Measurements from ENCODE around the gene MAPKAP1.
"Not testable (repeated sequence)": the region's sequence is repeated elsewhere in the genome, so short reads cannot be mapped to it uniquely, and the experiment has no call there.

The MAPKAP1 gene

GRCh38 chr9:125726456-125727132 is 19.6 kb upstream of the MAPKAP1 start:
- no peak for DNase-seq

GRCh38 chr9:125707472-125707804 is 430 bp upstream of the MAPKAP1 start:
- DNase-seq = peak; percentile 25

GRCh38 chr9:125705893-125706292 is 1.1 kb downstream of the MAPKAP1 start:
- DNase-seq = no peak

- DNase-seq = no peak
These were observed 3.3 kb downstream of the MAPKAP1 start for GRCh38 chr9:125703662-125704061.

DNA sequence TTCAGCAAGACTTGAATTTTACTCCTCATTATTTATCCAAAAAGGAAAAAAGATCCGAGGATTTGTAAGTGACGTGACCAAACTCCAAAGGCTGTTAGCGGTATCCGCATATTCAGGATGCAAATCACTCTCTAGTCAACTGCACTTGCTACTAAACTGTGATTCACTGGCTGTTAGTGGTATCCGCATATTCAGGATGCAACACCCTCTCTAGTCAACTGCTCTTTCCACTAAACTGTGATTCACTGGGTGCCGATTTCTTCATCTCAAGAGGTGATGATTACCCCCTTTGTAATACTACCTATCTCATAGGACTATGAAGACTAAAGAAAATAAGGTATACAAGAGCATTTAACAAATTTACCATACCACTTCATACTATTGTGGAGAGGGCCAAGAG is 5.7 kb downstream of the MAPKAP1 start:
- no peak for DNase-seq

- DNase-seq = peak; percentile 9
These were observed 6.2 kb downstream of the MAPKAP1 start for GRCh38 chr9:125700791-125701190.

GRCh38 chr9:125699870-125700269 is 7.1 kb downstream of the MAPKAP1 start:
- no peak for DNase-seq

DNA sequence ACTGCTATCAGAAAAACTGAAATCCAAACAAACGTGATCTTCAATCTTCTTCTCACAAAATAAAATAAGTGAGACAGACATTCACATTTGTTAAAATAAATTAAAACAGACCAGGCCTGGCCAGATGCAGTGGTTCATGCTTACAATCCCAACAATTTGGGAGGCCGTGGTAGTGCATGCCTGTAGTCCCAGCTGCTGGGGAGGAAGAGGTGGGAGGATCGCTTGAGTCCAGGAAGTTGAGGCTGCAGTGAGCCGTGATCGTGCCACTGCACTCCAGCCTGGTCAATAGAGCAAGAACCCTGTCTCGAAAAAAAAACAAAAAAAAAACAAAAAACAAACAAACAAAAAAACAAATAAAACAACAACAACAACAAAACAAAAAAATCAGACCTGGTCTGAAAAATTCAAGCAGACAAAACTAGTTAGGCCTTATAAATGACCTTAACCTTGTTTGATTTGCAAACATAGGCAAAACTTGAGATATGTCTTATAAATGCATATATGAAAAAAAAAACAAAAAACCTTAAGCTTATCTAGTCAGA is 10.8 kb downstream of the MAPKAP1 start:
- peak; percentile 23 for DNase-seq

DNA sequence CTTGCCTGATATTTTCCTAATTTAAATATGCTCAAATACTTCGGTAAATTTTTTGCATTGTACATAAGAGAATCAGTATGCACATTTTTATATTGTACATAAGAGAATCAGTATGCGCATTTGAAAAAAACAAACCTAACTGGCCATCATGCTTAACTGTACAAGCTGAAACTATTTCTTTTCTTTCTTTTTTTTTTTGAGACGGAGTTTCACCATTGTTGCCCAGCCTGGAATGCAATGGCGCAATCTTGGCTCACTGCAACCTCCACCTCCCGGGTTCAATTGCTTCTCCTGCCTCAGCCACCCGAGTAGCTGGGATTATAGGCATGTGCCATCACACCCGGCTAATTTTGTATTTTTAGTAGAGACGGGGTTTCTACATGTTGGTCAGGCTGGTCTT is 11.5 kb downstream of the MAPKAP1 start:
- not testable (repeated sequence) for DNase-seq

DNA sequence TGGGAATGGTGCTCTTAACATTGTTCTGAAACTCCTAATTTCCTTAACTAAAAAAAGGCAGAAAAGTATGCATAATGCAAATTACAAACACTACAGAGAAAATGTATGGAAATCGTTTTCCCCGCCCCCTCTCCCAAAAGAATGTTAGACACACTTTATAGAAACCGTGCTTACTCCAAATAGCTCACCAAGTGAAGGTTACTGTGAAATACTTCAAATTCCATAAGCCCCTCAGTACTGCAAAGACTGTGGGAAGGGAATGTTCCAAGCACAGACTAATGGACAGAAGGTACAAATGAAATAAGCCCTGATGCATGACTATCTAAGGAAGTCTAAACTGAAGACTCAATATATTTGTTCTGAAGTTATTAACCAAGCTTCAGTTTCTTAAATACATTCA is 12.5 kb downstream of the MAPKAP1 start:
- no peak for DNase-seq

DNA sequence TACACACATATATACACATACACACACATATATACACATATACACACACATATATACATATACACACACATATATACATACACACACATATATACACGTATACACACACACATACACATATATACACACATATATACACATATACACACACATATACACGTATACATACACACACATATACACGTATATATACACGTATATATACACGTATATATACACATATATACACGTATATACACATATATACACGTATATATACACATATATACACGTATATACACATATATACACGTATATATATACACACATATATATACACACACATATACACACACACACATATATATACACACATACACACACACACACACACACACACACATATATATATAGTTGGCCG is 13.5 kb downstream of the MAPKAP1 start:
- DNase-seq = not testable (repeated sequence)

DNA sequence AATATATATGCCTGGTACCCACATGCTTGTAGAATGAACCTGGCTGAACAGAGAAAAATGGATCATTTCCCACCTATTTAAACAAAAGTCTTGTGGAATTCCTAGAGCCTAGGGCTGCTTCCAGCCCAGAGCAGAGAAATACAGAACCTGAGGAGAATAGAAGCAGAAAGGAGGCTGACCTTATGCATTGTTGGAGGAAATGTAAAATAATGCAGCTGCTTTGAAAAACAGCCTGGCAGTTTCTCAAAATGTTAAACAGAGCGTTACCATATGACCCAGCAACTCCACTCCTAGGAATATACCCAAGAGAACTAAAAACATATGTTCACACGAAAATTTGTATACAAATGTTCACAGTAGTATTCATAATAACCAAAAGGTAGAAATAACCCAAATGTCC is 15.1 kb downstream of the MAPKAP1 start:
- no peak for DNase-seq

DNA sequence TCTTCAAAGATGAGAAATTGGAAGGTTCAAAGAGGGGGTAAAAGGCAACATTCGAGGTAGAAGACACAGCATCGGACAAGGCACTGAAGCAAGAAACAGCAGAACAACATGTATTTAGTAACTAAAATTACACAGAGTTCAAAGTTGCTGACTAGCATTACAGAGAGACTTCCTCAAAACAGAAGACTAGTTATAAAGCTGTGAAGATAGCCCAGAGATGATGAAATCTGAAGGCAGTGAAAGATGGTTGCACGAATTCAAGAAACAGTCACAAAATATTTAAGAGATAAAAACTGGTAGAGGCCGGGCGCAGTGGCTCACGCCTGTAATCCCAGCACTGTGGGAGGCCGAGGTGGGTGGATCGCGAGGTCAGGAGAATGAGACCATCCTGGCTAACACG is 16.3 kb downstream of the MAPKAP1 start:
- DNase-seq = peak; percentile 78

- DNase-seq = no peak
These were observed 19.7 kb downstream of the MAPKAP1 start for GRCh38 chr9:125687163-125687863.

DNA sequence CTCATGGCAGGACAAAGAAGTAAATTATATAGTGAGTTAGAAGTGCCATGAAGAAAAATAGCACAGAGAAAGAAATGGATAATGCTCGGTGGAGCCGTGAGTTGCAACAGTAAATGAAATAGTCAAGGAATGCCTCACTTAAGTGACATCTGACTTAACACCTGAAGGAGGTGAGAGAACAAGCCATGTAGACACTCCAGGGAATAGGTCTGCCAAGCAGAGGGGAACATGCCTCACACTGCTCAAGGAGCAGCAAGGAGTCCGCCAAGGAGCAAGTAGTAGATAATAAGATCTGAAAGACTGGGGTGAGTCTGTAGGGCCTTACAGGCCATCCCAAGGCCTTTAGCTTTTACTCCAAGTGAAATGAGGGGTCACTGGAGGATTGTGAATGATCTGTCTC is 21.8 kb downstream of the MAPKAP1 start:
- no peak for DNase-seq

DNA sequence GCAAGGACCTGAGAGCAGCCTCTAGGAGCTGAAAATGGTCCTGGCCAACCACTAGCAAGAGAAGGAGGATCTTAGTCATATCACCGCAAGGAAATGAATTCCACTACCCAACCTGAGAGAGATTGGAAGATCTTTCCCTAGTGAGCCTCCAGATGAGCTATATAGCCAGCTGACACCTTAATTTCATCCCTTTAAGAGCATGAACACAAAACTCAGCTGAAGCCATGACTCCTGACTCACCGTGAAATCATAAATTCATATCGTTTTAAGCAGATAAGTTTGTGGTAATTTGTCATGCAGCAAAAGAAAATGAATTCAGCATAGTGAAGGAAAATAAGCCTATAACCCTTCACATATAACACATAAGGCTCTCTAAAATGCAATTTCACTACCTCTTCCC is 23.5 kb downstream of the MAPKAP1 start:
- DNase-seq = no peak

DNA sequence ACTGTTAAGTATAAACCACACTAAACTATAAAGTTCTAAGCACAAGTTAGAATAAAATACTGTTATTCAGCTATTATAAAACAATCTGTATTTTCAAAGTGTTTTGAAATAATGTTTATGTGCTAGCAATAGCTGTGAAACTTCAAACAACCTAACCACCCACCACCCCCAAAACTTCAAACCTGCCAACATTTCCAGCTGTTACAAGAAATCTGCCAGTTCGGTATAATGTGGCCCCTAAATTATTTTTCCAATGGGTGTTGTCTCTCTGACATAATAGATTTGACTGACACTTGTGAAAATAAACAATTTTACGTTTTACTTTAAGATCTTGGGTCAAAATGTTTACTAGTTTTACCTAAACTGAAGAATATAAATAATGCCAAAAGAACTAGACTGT is 24.7 kb downstream of the MAPKAP1 start:
- DNase-seq = no peak

- DNase-seq = no peak
These were observed 25.4 kb downstream of the MAPKAP1 start for GRCh38 chr9:125681657-125682056.

GRCh38 chr9:125681086-125681622 is 25.9 kb downstream of the MAPKAP1 start:
- no peak for DNase-seq

DNA sequence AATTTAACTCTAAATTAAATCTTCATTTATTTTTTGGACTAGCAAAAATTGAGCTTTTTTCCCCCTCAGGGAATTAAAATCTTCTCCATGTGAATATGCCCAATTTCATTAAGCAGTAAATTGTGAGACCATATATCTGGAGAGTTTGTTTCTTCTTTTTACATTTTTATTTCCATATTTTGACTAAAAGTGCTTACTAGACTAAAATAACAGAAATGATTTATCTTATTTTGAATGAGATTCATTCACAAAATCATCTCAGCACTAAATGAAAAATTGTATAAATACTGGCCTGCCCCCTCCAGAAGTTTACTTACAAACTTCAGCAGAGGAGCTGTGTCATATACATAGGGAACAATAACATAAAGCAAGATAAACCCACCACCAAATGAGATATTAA is 26.6 kb downstream of the MAPKAP1 start:
- no peak for DNase-seq

DNA sequence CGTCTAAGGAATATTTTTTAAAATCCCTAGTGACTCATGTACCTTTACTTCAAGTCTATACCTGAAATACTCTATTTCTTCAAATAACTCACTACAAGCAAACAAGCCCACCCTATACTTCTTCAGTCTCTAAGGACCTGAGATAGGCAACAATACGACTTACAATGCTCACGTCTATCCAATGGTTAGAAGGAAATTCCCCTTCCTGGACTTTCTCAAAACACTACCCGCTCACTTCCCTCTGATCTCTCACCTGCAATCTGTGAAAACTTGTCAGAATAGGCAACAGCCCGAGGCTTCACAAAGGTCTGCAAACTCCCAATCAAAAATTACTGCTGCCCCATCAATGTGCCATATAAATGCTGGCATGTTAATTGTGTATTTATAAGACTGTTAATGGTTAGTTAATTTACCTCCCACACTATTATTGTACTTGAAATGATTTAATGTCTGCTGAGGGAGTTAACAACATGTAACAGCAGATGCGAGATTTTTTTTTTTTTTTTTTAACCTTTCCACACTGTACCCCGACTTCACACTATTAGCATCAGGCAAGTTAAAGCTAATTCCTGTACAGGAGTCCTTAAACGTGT is 27.3 kb downstream of the MAPKAP1 start:
- DNase-seq = no peak

- DNase-seq = no peak
These were observed 31.7 kb downstream of the MAPKAP1 start for GRCh38 chr9:125674981-125675973.

DNA sequence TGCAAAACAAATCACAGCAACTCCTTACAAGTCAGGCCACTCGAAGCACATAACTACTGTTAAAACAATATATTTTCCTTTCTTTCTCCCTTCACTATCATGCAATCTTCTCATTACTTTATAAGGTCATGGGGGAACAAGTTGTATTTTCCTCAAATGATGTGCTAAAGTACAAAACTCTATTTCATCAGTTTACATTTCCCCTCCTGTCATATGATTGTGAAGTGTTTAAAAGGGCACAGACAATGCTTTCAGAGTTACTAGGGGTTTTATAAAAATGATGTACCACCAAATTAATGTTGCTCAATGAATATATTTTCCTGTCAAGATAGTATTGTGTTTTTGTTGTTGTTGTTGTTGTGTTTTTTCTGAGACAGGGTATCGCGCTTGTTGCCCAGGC is 34.1 kb downstream of the MAPKAP1 start:
- peak; percentile 52 for DNase-seq
